OCI-LY3 (cell line): ENCODE results near the gene GPR87.
A peak's percentile ranks its signal among the peaks of the same experiment; 100 is the strongest.

ENCODE experiments used
- H2AFZ ChIP-seq: fragments of 200-600, 300-600 bp; shearing (Covaris generic); 2 replicates; pipeline ENCODE4 v1.6.0; 2014; ENCODE audit warnings: antibody characterized with exemption, low read depth, low read length
- H3K27ac ChIP-seq: fragments of 200-600, 300-600 bp; sonication (generic); 2 replicates; pipeline ENCODE4 v1.5.1; 2014; ENCODE audit warnings: mild to moderate bottlenecking, low read length, moderate library complexity, mixed read lengths
- H3K27me3 ChIP-seq: fragments of 200-600, 300-600 bp; sonication (generic); 2 replicates; pipeline ENCODE4 v1.6.1; 2014; ENCODE audit warnings: low read depth, low read length, mixed read lengths
- H3K36me3 ChIP-seq: fragments of 200-600, 300-600 bp; sonication (generic); replicated peaks from 2 replicates; pipeline ENCODE3; 2014; ENCODE audit warnings: low read depth, low read length, mixed read lengths
- H3K4me1 ChIP-seq: fragments of 300-600, 200-600 bp; sonication (generic); 2 replicates; pipeline ENCODE4 v1.6.1; 2014; ENCODE audit warnings: low read length, mixed read lengths
- H3K4me2 ChIP-seq: fragments of 200-600, 300-600 bp; sonication (generic); 2 replicates; pipeline ENCODE4 v1.6.1; 2014; ENCODE audit warnings: low read length, mixed read lengths
- H3K4me3 ChIP-seq: fragments of 300-600, 200-600 bp; sonication (generic); 2 replicates; pipeline ENCODE4 v1.5.1; 2014; ENCODE audit warnings: antibody characterized with exemption, mild to moderate bottlenecking, low read length, moderate library complexity
- H3K79me2 ChIP-seq: fragments of 300-600, 200-600 bp; shearing (Covaris generic); 2 replicates; pipeline ENCODE4 v1.6.1; 2014; ENCODE audit warnings: mild to moderate bottlenecking, low read length, mixed read lengths
- H3K9ac ChIP-seq: fragments of 300-600, 200-600 bp; shearing (Covaris generic); 2 replicates; pipeline ENCODE4 v1.6.0; 2014; ENCODE audit warnings: mild to moderate bottlenecking, low read length, moderate library complexity
- H3K9me3 ChIP-seq: fragments of 200-600, 300-600 bp; shearing (Covaris generic); 2 replicates; pipeline ENCODE4 v1.6.1; 2014; ENCODE audit warnings: low read length, mixed read lengths; ENCODE audit not compliant: insufficient read depth
- H4K20me1 ChIP-seq: fragments of 200-600, 300-600 bp; sonication (generic); 2 replicates; pipeline ENCODE4 v1.6.1; 2016; ENCODE audit warnings: low read length, mixed read lengths; ENCODE audit not compliant: insufficient read depth
- CTCF ChIP-seq: fragments of 200-600, 300-600 bp; sonication (generic); IDR thresholded peaks from 2 replicates; pipeline ENCODE4 v1.5.1; 2014; ENCODE audit warnings: antibody characterized with exemption, low read length, low read depth
- EZH2phosphoT487 ChIP-seq: fragments of 200-600 bp; shearing (Covaris generic); IDR thresholded peaks from 2 replicates; pipeline ENCODE4 v1.6.1; 2018; ENCODE audit warnings: antibody characterized with exemption, mixed run types, low read depth

The GPR87 gene

GRCh38 chr3:151262871-151263525, 53.6 kb downstream of the GPR87 start:
- Histone ChIP-seq H3K27me3 (no peaks in the 10 kb centered on the region), H3K4me1 (peaks cover 62% of the 10 kb centered on the region), H3K4me3 (peak overlapping the region; percentile 14; the same call in 1 of the 2 replicates), H3K9me3 (no peaks in the 10 kb centered on the region), H3K9ac (peak overlapping the region; percentile 24; the same call in 1 of the 2 replicates), H3K27ac (peak overlapping the region; percentile 52), H3K36me3 (peaks cover 12% of the 10 kb centered on the region), H2AFZ (peak overlapping the region; percentile 5), H3K79me2 (peaks cover 41% of the 10 kb centered on the region), H3K4me2 (peak overlapping the region; percentile 55), H4K20me1 (no peaks in the 10 kb centered on the region)
- TF ChIP-seq EZH2phosphoT487 (no peak), CTCF (peak; percentile 32)

GRCh38 chr3:151259664-151260063, 57.0 kb downstream of the GPR87 start:
- Histone ChIP-seq H2AFZ (no peak overlapping the region), H3K4me1 (peaks cover 37% of the 10 kb centered on the region), H3K27me3 (no peaks in the 10 kb centered on the region), H4K20me1 (no peaks in the 10 kb centered on the region), H3K9ac (no peak overlapping the region), H3K4me2 (no peak overlapping the region), H3K4me3 (no peak overlapping the region), H3K27ac (no peak overlapping the region), H3K36me3 (peaks cover 11% of the 10 kb centered on the region), H3K9me3 (no peaks in the 10 kb centered on the region), H3K79me2 (peaks cover 18% of the 10 kb centered on the region)
- TF ChIP-seq CTCF, result no peak
- no peak for TF ChIP-seq EZH2phosphoT487

GRCh38 chr3:151256749-151257148, 59.9 kb downstream of the GPR87 start:
- H3K9me3 ChIP-seq, result no peaks in the 10 kb centered on the region
- peaks cover 6% of the 10 kb centered on the region for H3K36me3 ChIP-seq
- peaks cover 10% of the 10 kb centered on the region for H3K4me1 ChIP-seq
- H3K79me2 ChIP-seq, result 0 out of 2 replicates have a peak, but pooled peaks cover 3% of the 10 kb centered on the region
- no peak overlapping the region for H3K9ac ChIP-seq
- H2AFZ ChIP-seq, result no peak overlapping the region
- no peak overlapping the region for H3K4me3 ChIP-seq
- no peaks in the 10 kb centered on the region for H3K27me3 ChIP-seq
- TF ChIP-seq CTCF, result no peak
- TF ChIP-seq EZH2phosphoT487, result no peak
- H3K27ac ChIP-seq, result no peak overlapping the region
- no peaks in the 10 kb centered on the region for H4K20me1 ChIP-seq
- H3K4me2 ChIP-seq, result no peak overlapping the region

GRCh38 chr3:151248772-151249337, 67.8 kb downstream of the GPR87 start:
- Histone ChIP-seq H3K79me2 (no peaks in the 10 kb centered on the region), H3K4me2 (no peak overlapping the region), H3K27me3 (no peaks in the 10 kb centered on the region), H3K4me3 (no peak overlapping the region), H3K9ac (no peak overlapping the region), H3K9me3 (no peaks in the 10 kb centered on the region), H3K4me1 (no peaks in the 10 kb centered on the region), H4K20me1 (no peaks in the 10 kb centered on the region), H3K27ac (no peak overlapping the region), H2AFZ (no peak overlapping the region), H3K36me3 (no peaks in the 10 kb centered on the region)
- TF ChIP-seq EZH2phosphoT487, result no peak
- no peak for TF ChIP-seq CTCF
